Endodermal cell (in vitro differentiated cells): ENCODE measurements around the gene GJA10. TPM values are rescaled to one million over a fixed set of nuclear protein-coding genes. Genes with fewer than 3 reads are reported as not detected.

Experiments
- DNase-seq: peaks from one replicate; pipeline ENCODE4 v3.0.0-alpha.2; 2017
- H3K27ac ChIP-seq: 2 replicates; pipeline ENCODE4 v1.5.1; 2013; ENCODE audit warnings: mild to moderate bottlenecking, low read depth, low read length, moderate library complexity
- H3K27me3 ChIP-seq: 2 replicates; pipeline ENCODE4 v1.6.1; 2013; ENCODE audit warnings: mild to moderate bottlenecking, low read length, moderate library complexity; ENCODE audit not compliant: insufficient read depth, control insufficient read depth, poor library complexity, severe bottlenecking
- H3K36me3 ChIP-seq: 2 replicates; pipeline ENCODE4 v1.7.0; 2013; ENCODE audit warnings: mild to moderate bottlenecking, low read length, moderate library complexity; ENCODE audit not compliant: control insufficient read depth, insufficient read depth
- H3K4me1 ChIP-seq: one replicate; pipeline ENCODE4 v1.7.0; 2013; ENCODE audit warnings: low read length; ENCODE audit not compliant: control insufficient read depth, insufficient read depth
- H3K4me3 ChIP-seq: 2 replicates; pipeline ENCODE4 v1.5.1; 2013; ENCODE audit warnings: mild to moderate bottlenecking, low read length, moderate library complexity
- H3K9ac ChIP-seq: 2 replicates; pipeline ENCODE4 v1.6.1; 2013; ENCODE audit warnings: mild to moderate bottlenecking, low read length, moderate library complexity; ENCODE audit not compliant: poor library complexity, severe bottlenecking; ENCODE audit errors: extremely low read depth
- H3K9me3 ChIP-seq: 2 replicates; pipeline ENCODE4 v1.6.1; 2013; ENCODE audit warnings: mild to moderate bottlenecking, low read length, moderate library complexity; ENCODE audit not compliant: control insufficient read depth
- H3K27ac Mint-ChIP-seq: 2 replicates; pipeline ENCODE4 v1.8.0; 2020; ENCODE audit warnings: mixed read lengths
- H3K27me3 Mint-ChIP-seq: 2 replicates; pipeline ENCODE4 v1.8.0; 2021; ENCODE audit warnings: mild to moderate bottlenecking, mixed read lengths; ENCODE audit not compliant: insufficient read depth
- H3K36me3 Mint-ChIP-seq: 2 replicates; pipeline ENCODE4 v1.8.0; 2020; ENCODE audit warnings: low read depth, mixed read lengths
- H3K4me1 Mint-ChIP-seq: 2 replicates; pipeline ENCODE4 v1.8.0; 2020; ENCODE audit warnings: mixed read lengths
- H3K4me3 Mint-ChIP-seq: 2 replicates; pipeline ENCODE4 v1.8.0; 2020; ENCODE audit warnings: mild to moderate bottlenecking, moderate library complexity, mixed read lengths
- H3K9me3 Mint-ChIP-seq: 2 replicates; pipeline ENCODE4 v1.8.0; 2020; ENCODE audit warnings: mild to moderate bottlenecking, mixed read lengths
- WGBS, 2 experiments: methylation state at CpG; one replicate each; pipeline versions ENCODE4 v1.1.5 to v1.1.7; 2013; ENCODE audit warnings: missing lambda C conversion rate in 2 of 2, mixed read lengths in 1 of 2; ENCODE audit not compliant: insufficient coverage in 1 of 2, insufficient read length in 1 of 2; 5-methylcytosine and 5-hydroxymethylcytosine counted together
- total RNA-seq, 2 donors: library from RNA; stranded (reverse); fragmentation: NEBNext Ultra II Directional in 1 of 2; extraction: Animal tissue kit (Norgen Biotek cat#: 25700) in 1 of 2; gene quantifications; 2 replicates in 1 of 2; 3 replicates in 1 of 2; pipeline ENCODE4 v1.2.1, GENCODE V29; 2021
- TF ChIP-seq, protein P1 (sequence below): fragments of 200-600 bp; sonication (generic); conservative IDR thresholded peaks from 2 replicates; pipeline ENCODE4 v1.5.0; 2021; ENCODE audit warnings: antibody characterized with exemption, mild to moderate bottlenecking

Gene GJA10
- total RNA-seq, 2 donors from 2014 or later, result 0.42 TPM; not detected in 1

DNA sequence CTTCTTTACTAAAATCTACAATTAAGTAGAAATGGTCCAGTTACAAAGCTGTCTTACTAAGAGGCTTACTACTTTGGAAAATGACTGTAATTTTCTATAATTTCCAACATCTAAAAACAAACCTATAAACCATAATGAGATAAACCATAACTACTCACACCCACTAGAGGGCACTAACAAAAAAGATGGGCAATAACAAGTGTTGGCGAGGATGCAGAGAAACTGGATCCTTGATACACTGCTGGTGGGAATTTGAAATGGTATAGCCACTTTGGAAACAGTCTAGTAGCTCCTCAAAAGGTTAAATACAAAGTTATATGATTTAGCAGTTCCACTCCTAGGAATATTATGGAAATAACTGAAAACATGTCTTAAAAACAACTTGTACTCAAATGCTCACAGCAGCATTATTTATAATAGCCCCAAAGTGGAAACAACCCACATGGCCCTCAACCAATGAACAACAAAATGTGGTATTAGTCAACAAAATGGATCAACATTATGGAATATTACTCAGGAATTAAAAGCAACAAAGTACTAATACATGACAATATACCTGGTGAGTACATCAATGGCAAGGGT lies 50.6 kb downstream of the GJA10 start:
- H3K9me3 ChIP-seq, result no peaks in the 10 kb centered on the region
- DNase-seq, result no peak
- Mint-ChIP-seq H3K36me3 (peaks cover 12% of the 10 kb centered on the region), H3K9me3 (no peaks in the 10 kb centered on the region), H3K4me1 (peaks cover 13% of the 10 kb centered on the region), H3K4me3 (no peak overlapping the region), H3K27ac (no peak overlapping the region), H3K27me3 (no peaks in the 10 kb centered on the region)
- H3K36me3 ChIP-seq, result peaks cover 12% of the 10 kb centered on the region
- 78 to 100% methylated on average over 1 of the region's 1 CpG for WGBS, 2 experiments
- no peaks in the 10 kb centered on the region for H3K4me1 ChIP-seq
- no peaks in the 10 kb centered on the region for H3K27me3 ChIP-seq
- TF ChIP-seq, protein P1, sequence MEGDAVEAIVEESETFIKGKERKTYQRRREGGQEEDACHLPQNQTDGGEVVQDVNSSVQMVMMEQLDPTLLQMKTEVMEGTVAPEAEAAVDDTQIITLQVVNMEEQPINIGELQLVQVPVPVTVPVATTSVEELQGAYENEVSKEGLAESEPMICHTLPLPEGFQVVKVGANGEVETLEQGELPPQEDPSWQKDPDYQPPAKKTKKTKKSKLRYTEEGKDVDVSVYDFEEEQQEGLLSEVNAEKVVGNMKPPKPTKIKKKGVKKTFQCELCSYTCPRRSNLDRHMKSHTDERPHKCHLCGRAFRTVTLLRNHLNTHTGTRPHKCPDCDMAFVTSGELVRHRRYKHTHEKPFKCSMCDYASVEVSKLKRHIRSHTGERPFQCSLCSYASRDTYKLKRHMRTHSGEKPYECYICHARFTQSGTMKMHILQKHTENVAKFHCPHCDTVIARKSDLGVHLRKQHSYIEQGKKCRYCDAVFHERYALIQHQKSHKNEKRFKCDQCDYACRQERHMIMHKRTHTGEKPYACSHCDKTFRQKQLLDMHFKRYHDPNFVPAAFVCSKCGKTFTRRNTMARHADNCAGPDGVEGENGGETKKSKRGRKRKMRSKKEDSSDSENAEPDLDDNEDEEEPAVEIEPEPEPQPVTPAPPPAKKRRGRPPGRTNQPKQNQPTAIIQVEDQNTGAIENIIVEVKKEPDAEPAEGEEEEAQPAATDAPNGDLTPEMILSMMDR, result peak; percentile 70
- H3K27ac ChIP-seq, result no peak overlapping the region
- H3K4me3 ChIP-seq, result no peak overlapping the region
- no peak overlapping the region for H3K9ac ChIP-seq

Other genes with a start within 250 kb of the GJA10 start
- 100 to 1,000 TPM in 1 of 2 donors, 10 to 100 TPM in 1; 85.4 to 145 TPM for gene MDN1, start 74.7 kb upstream of the GJA10 start, total RNA-seq
- 10 to 100 TPM; 31.1 to 40.0 TPM for gene CASP8AP2, start 64.6 kb upstream of the GJA10 start, total RNA-seq